ENCODE measurements around the gene SIPA1.
A peak's percentile ranks its signal among the peaks of the same experiment; 100 is the strongest.
"Not testable (repeated sequence)": the region's sequence is repeated elsewhere in the genome, so short reads cannot be mapped to it uniquely, and the experiment has no call there.

Gene SIPA1

GRCh38 chr11:65627202-65627601, 10.7 kb upstream of the SIPA1 start:
- Histone ChIP-seq H3K27ac (ENCODE audit: low read depth, low read length) (no peak overlapping the region), H3K9ac (ENCODE audit: low read length) (no peak overlapping the region), H3K4me3 (ENCODE audit: low read depth, low read length) (no peak overlapping the region), H3K4me1 (ENCODE audit: control insufficient read depth, insufficient read depth, low read length) (no peaks in the 10 kb centered on the region), H3K9me3 (ENCODE audit: control insufficient read depth, insufficient read depth, low read depth, low read length) (no peaks in the 10 kb centered on the region), H3K27me3 (ENCODE audit: control insufficient read depth, insufficient read depth, low read length) (no peaks in the 10 kb centered on the region), H3K36me3 (ENCODE audit: control insufficient read depth, insufficient read depth, low read length) (peaks cover 91% of the 10 kb centered on the region)

- no peaks in the 10 kb centered on the region for H3K4me1 ChIP-seq (ENCODE audit: control insufficient read depth, insufficient read depth, low read length)
- peaks cover 94% of the 10 kb centered on the region for H3K36me3 ChIP-seq (ENCODE audit: control insufficient read depth, insufficient read depth, low read length)
- no peak overlapping the region for H3K9ac ChIP-seq (ENCODE audit: low read length)
- no peaks in the 10 kb centered on the region for H3K27me3 ChIP-seq (ENCODE audit: control insufficient read depth, insufficient read depth, low read length)
- no peak overlapping the region for H3K4me3 ChIP-seq (ENCODE audit: low read depth, low read length)
- H3K9me3 ChIP-seq (ENCODE audit: control insufficient read depth, insufficient read depth, low read depth, low read length): no peaks in the 10 kb centered on the region
- no peak overlapping the region for H3K27ac ChIP-seq (ENCODE audit: low read depth, low read length)
Observed at GRCh38 chr11:65629579-65629978, 8.3 kb upstream of the SIPA1 start.

- H3K9me3 ChIP-seq (ENCODE audit: control insufficient read depth, insufficient read depth, low read depth, low read length): no peaks in the 10 kb centered on the region
- no peak overlapping the region for H3K4me3 ChIP-seq (ENCODE audit: low read depth, low read length)
- no peak overlapping the region for H3K9ac ChIP-seq (ENCODE audit: low read length)
- H3K27me3 ChIP-seq (ENCODE audit: control insufficient read depth, insufficient read depth, low read length): no peaks in the 10 kb centered on the region
- peaks cover 94% of the 10 kb centered on the region for H3K36me3 ChIP-seq (ENCODE audit: control insufficient read depth, insufficient read depth, low read length)
- no peaks in the 10 kb centered on the region for H3K4me1 ChIP-seq (ENCODE audit: control insufficient read depth, insufficient read depth, low read length)
- H3K27ac ChIP-seq (ENCODE audit: low read depth, low read length): no peak overlapping the region
Observed at GRCh38 chr11:65630215-65630614, 7.7 kb upstream of the SIPA1 start.

- no peak overlapping the region for H3K27ac ChIP-seq (ENCODE audit: low read depth, low read length)
- H3K36me3 ChIP-seq (ENCODE audit: control insufficient read depth, insufficient read depth, low read length): peaks cover 80% of the 10 kb centered on the region
- H3K9ac ChIP-seq (ENCODE audit: low read length): no peak overlapping the region
- no peaks in the 10 kb centered on the region for H3K27me3 ChIP-seq (ENCODE audit: control insufficient read depth, insufficient read depth, low read length)
- H3K4me1 ChIP-seq (ENCODE audit: control insufficient read depth, insufficient read depth, low read length): peaks cover 5% of the 10 kb centered on the region
- no peak overlapping the region for H3K4me3 ChIP-seq (ENCODE audit: low read depth, low read length)
- H3K9me3 ChIP-seq (ENCODE audit: control insufficient read depth, insufficient read depth, low read depth, low read length): no peaks in the 10 kb centered on the region
Observed at GRCh38 chr11:65633390-65634108, 4.4 kb upstream of the SIPA1 start.

- Histone ChIP-seq H3K9me3 (ENCODE audit: control insufficient read depth, insufficient read depth, low read depth, low read length) (no peaks in the 10 kb centered on the region), H3K36me3 (ENCODE audit: control insufficient read depth, insufficient read depth, low read length) (peaks cover 75% of the 10 kb centered on the region), H3K4me1 (ENCODE audit: control insufficient read depth, insufficient read depth, low read length) (peaks cover 8% of the 10 kb centered on the region), H3K9ac (ENCODE audit: low read length) (no peak overlapping the region), H3K4me3 (ENCODE audit: low read depth, low read length) (no peak overlapping the region), H3K27me3 (ENCODE audit: control insufficient read depth, insufficient read depth, low read length) (no peaks in the 10 kb centered on the region), H3K27ac (ENCODE audit: low read depth, low read length) (no peak overlapping the region)
Observed at GRCh38 chr11:65634109-65634436, 3.8 kb upstream of the SIPA1 start.

- Histone ChIP-seq H3K9me3 (ENCODE audit: control insufficient read depth, insufficient read depth, low read depth, low read length) (no peaks in the 10 kb centered on the region), H3K4me1 (ENCODE audit: control insufficient read depth, insufficient read depth, low read length) (peaks cover 8% of the 10 kb centered on the region), H3K27me3 (ENCODE audit: control insufficient read depth, insufficient read depth, low read length) (no peaks in the 10 kb centered on the region), H3K36me3 (ENCODE audit: control insufficient read depth, insufficient read depth, low read length) (peaks cover 71% of the 10 kb centered on the region), H3K4me3 (ENCODE audit: low read depth, low read length) (no peak overlapping the region), H3K9ac (ENCODE audit: low read length) (no peak overlapping the region), H3K27ac (ENCODE audit: low read depth, low read length) (no peak overlapping the region)
Observed at GRCh38 chr11:65634440-65634839, 3.5 kb upstream of the SIPA1 start.

GRCh38 chr11:65634905-65635731, 2.8 kb upstream of the SIPA1 start:
- H3K27ac ChIP-seq (ENCODE audit: low read depth, low read length): no peak overlapping the region
- no peaks in the 10 kb centered on the region for H3K9me3 ChIP-seq (ENCODE audit: control insufficient read depth, insufficient read depth, low read depth, low read length)
- H3K4me3 ChIP-seq (ENCODE audit: low read depth, low read length): no peak overlapping the region
- H3K27me3 ChIP-seq (ENCODE audit: control insufficient read depth, insufficient read depth, low read length): no peaks in the 10 kb centered on the region
- H3K9ac ChIP-seq (ENCODE audit: low read length): no peak overlapping the region
- peaks cover 8% of the 10 kb centered on the region for H3K4me1 ChIP-seq (ENCODE audit: control insufficient read depth, insufficient read depth, low read length)
- peaks cover 65% of the 10 kb centered on the region for H3K36me3 ChIP-seq (ENCODE audit: control insufficient read depth, insufficient read depth, low read length)

GRCh38 chr11:65636108-65637031, 1.5 kb upstream of the SIPA1 start:
- peaks cover 55% of the 10 kb centered on the region for H3K36me3 ChIP-seq (ENCODE audit: control insufficient read depth, insufficient read depth, low read length)
- H3K4me1 ChIP-seq (ENCODE audit: control insufficient read depth, insufficient read depth, low read length): peaks cover 10% of the 10 kb centered on the region
- no peaks in the 10 kb centered on the region for H3K27me3 ChIP-seq (ENCODE audit: control insufficient read depth, insufficient read depth, low read length)
- H3K4me3 ChIP-seq (ENCODE audit: low read depth, low read length): no peak overlapping the region
- no peaks in the 10 kb centered on the region for H3K9me3 ChIP-seq (ENCODE audit: control insufficient read depth, insufficient read depth, low read depth, low read length)
- no peak overlapping the region for H3K9ac ChIP-seq (ENCODE audit: low read length)
- no peak overlapping the region for H3K27ac ChIP-seq (ENCODE audit: low read depth, low read length)

- Histone ChIP-seq H3K36me3 (ENCODE audit: control insufficient read depth, insufficient read depth, low read length) (peaks cover 48% of the 10 kb centered on the region), H3K9ac (ENCODE audit: low read length) (no peak overlapping the region), H3K4me3 (ENCODE audit: low read depth, low read length) (peak overlapping the region; percentile 82), H3K4me1 (ENCODE audit: control insufficient read depth, insufficient read depth, low read length) (peaks cover 16% of the 10 kb centered on the region), H3K9me3 (ENCODE audit: control insufficient read depth, insufficient read depth, low read depth, low read length) (no peaks in the 10 kb centered on the region), H3K27ac (ENCODE audit: low read depth, low read length) (no peak overlapping the region), H3K27me3 (ENCODE audit: control insufficient read depth, insufficient read depth, low read length) (no peaks in the 10 kb centered on the region)
Observed at GRCh38 chr11:65637032-65637557, 806 bp upstream of the SIPA1 start.

- H3K9ac ChIP-seq (ENCODE audit: low read length); H3K9me3 ChIP-seq (ENCODE audit: control insufficient read depth, insufficient read depth, low read depth, low read length); H3K27me3 ChIP-seq (ENCODE audit: control insufficient read depth, insufficient read depth, low read length); H3K4me3 ChIP-seq (ENCODE audit: low read depth, low read length); H3K27ac ChIP-seq (ENCODE audit: low read depth, low read length): not testable (repeated sequence)
- Histone ChIP-seq H3K36me3 (ENCODE audit: control insufficient read depth, insufficient read depth, low read length) (peaks cover 28% of the 10 kb centered on the region), H3K4me1 (ENCODE audit: control insufficient read depth, insufficient read depth, low read length) (peaks cover 30% of the 10 kb centered on the region)
Observed at GRCh38 chr11:65639228-65639597, 1.3 kb downstream of the SIPA1 start.

Measured in HUES6 (cell line).